ENCODE measurements around the gene RBM6.
A peak's percentile ranks its signal among the peaks of the same experiment; 100 is the strongest.
"Not testable (repeated sequence)": the region's sequence is repeated elsewhere in the genome, so short reads cannot be mapped to it uniquely, and the experiment has no call there.

The RBM6 gene

DNA sequence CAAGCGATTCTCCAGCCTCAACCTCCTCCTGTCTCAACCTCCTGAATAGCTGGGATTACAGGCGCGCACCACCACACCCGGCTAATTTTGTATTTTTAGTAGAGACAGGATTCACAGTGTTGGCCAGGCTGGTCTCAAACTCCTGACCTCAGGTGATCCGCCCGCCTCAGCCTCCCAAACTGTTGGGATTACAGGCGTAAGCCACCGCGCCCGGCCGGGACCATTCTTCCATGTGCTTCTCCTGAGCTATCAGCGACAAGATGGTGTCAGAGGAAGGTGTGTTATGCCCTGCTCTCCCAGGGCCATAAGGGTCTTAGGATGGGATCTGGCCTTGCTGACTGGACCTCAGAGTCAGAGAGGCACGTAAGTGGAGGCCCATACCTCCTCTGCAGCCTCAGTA lies 35.5 kb upstream of the RBM6 start:
- H3K9me3 ChIP-seq (ENCODE audit: insufficient read depth, low read depth, low read length); H3K27ac ChIP-seq (ENCODE audit: low read depth, low read length); H3K9ac ChIP-seq (ENCODE audit: low read depth, low read length); H3K4me3 ChIP-seq (ENCODE audit: low read length); H3K36me3 ChIP-seq (ENCODE audit: insufficient read depth, low read length); H3K27me3 ChIP-seq (ENCODE audit: insufficient read depth, low read length): not testable (repeated sequence)
- 95% methylated on average over 13 of the region's 13 CpGs for WGBS
- H3K4me1 ChIP-seq (ENCODE audit: insufficient read depth, low read length) = peaks cover 18% of the 10 kb centered on the region

DNA sequence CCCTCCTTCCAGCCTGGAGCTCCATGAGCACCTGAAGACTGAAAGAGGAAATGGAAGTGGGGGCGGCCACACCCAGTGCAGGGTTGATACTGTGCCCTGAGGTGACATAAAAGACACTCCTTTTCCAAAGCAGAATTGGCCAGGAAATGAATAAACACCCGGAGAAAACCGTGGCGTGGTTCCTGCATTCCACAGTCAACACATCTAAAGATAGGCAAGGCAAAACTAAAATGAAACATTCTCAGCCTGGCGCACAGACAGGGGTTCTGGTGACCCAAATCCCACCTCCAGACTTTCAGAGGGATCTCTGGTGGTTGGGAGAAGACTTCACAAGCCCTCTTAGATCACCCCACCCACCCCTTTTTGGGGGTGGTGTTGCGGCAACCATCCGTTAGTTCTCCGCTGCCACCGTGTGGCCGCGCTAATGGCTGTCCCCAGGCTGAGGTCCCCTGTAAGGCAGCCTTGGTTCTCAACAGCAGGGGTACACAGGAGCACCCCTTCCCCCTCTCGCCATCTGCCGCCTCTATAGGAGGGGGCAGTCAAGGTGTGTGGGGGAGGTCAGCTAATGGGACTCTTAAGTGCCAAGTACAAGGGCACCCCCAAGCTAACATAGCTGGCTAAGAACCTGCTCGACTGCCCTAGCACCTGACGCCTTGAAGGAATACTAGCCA lies 33.7 kb upstream of the RBM6 start:
- no peak overlapping the region for H3K27ac ChIP-seq (ENCODE audit: low read depth, low read length)
- H3K4me1 ChIP-seq (ENCODE audit: insufficient read depth, low read length) = peaks cover 21% of the 10 kb centered on the region
- H3K9ac ChIP-seq (ENCODE audit: low read depth, low read length) = no peak overlapping the region
- 35% methylated on average over 13 of the region's 15 CpGs for WGBS
- H3K27me3 ChIP-seq (ENCODE audit: insufficient read depth, low read length) = peaks cover 8% of the 10 kb centered on the region; the same call in 1 of the 2 replicates
- no peaks in the 10 kb centered on the region for H3K9me3 ChIP-seq (ENCODE audit: insufficient read depth, low read depth, low read length)
- H3K36me3 ChIP-seq (ENCODE audit: insufficient read depth, low read length) = no peaks in the 10 kb centered on the region
- H3K4me3 ChIP-seq (ENCODE audit: low read length) = no peak overlapping the region

GRCh38 chr3:49908373-49909199 lies 31.4 kb upstream of the RBM6 start:
- no peaks in the 10 kb centered on the region for H3K36me3 ChIP-seq (ENCODE audit: insufficient read depth, low read length)
- peaks cover 25% of the 10 kb centered on the region for H3K4me1 ChIP-seq (ENCODE audit: insufficient read depth, low read length)
- no peak overlapping the region for H3K4me3 ChIP-seq (ENCODE audit: low read length)
- peaks cover 8% of the 10 kb centered on the region; the same call in 1 of the 2 replicates for H3K27me3 ChIP-seq (ENCODE audit: insufficient read depth, low read length)
- 80% methylated on average over 13 of the region's 14 CpGs for WGBS
- no peak overlapping the region for H3K9ac ChIP-seq (ENCODE audit: low read depth, low read length)
- no peaks in the 10 kb centered on the region for H3K9me3 ChIP-seq (ENCODE audit: insufficient read depth, low read depth, low read length)
- no peak overlapping the region for H3K27ac ChIP-seq (ENCODE audit: low read depth, low read length)

- Histone ChIP-seq H3K4me1 (ENCODE audit: insufficient read depth, low read length) (peaks cover 21% of the 10 kb centered on the region), H3K9ac (ENCODE audit: low read depth, low read length) (no peak overlapping the region), H3K27ac (ENCODE audit: low read depth, low read length) (no peak overlapping the region), H3K27me3 (ENCODE audit: insufficient read depth, low read length) (peaks cover 8% of the 10 kb centered on the region; the same call in 1 of the 2 replicates), H3K4me3 (ENCODE audit: low read length) (peak overlapping the region; percentile 42), H3K36me3 (ENCODE audit: insufficient read depth, low read length) (no peaks in the 10 kb centered on the region), H3K9me3 (ENCODE audit: insufficient read depth, low read depth, low read length) (no peaks in the 10 kb centered on the region)
- 18% methylated on average over 48 of the region's 48 CpGs for WGBS
Observed at GRCh38 chr3:49910409-49911123, 29.4 kb upstream of the RBM6 start.

- Histone ChIP-seq H3K9ac (ENCODE audit: low read depth, low read length) (no peak overlapping the region), H3K4me1 (ENCODE audit: insufficient read depth, low read length) (peaks cover 17% of the 10 kb centered on the region), H3K36me3 (ENCODE audit: insufficient read depth, low read length) (no peaks in the 10 kb centered on the region), H3K9me3 (ENCODE audit: insufficient read depth, low read depth, low read length) (no peaks in the 10 kb centered on the region), H3K27me3 (ENCODE audit: insufficient read depth, low read length) (peaks cover 8% of the 10 kb centered on the region; the same call in 1 of the 2 replicates), H3K27ac (ENCODE audit: low read depth, low read length) (no peak overlapping the region), H3K4me3 (ENCODE audit: low read length) (peak overlapping the region; percentile 42; the same call in 1 of the 2 replicates)
- 100% methylated on average over 2 of the region's 2 CpGs for WGBS
Observed at GRCh38 chr3:49911124-49911420, 28.9 kb upstream of the RBM6 start.

GRCh38 chr3:49911611-49912010 lies 28.3 kb upstream of the RBM6 start:
- no peak overlapping the region for H3K4me3 ChIP-seq (ENCODE audit: low read length)
- H3K27me3 ChIP-seq (ENCODE audit: insufficient read depth, low read length) = peaks cover 8% of the 10 kb centered on the region; the same call in 1 of the 2 replicates
- no peaks in the 10 kb centered on the region for H3K36me3 ChIP-seq (ENCODE audit: insufficient read depth, low read length)
- H3K9ac ChIP-seq (ENCODE audit: low read depth, low read length) = no peak overlapping the region
- H3K27ac ChIP-seq (ENCODE audit: low read depth, low read length) = no peak overlapping the region
- H3K9me3 ChIP-seq (ENCODE audit: insufficient read depth, low read depth, low read length) = no peaks in the 10 kb centered on the region
- 93% methylated on average over 15 of the region's 15 CpGs for WGBS
- peaks cover 12% of the 10 kb centered on the region for H3K4me1 ChIP-seq (ENCODE audit: insufficient read depth, low read length)

DNA sequence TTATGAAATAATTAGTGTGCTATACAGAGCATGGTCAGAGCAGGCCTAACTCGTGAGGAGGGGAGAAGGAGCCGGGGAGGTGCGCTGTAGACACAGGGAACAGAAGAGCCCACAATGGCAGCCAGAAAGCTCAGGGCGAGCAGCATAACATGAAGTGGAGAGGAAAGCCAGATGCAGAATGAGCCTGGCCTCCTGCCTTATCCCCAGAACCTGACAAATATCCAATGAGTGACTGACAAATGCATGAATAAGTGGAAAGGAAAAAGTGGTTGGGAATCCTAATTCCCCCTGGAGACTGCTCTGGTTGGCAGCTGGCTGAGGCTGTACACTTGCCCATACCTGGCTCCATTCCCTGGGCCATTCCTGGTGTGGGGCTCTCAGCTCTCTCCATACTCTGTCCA lies 27.1 kb upstream of the RBM6 start:
- Histone ChIP-seq H3K9me3 (ENCODE audit: insufficient read depth, low read depth, low read length) (no peaks in the 10 kb centered on the region), H3K36me3 (ENCODE audit: insufficient read depth, low read length) (no peaks in the 10 kb centered on the region), H3K27me3 (ENCODE audit: insufficient read depth, low read length) (peaks cover 8% of the 10 kb centered on the region; the same call in 1 of the 2 replicates), H3K9ac (ENCODE audit: low read depth, low read length) (no peak overlapping the region), H3K4me1 (ENCODE audit: insufficient read depth, low read length) (peaks cover 12% of the 10 kb centered on the region), H3K27ac (ENCODE audit: low read depth, low read length) (no peak overlapping the region), H3K4me3 (ENCODE audit: low read length) (no peak overlapping the region)
- WGBS = 87% methylated on average over 4 of the region's 4 CpGs

- H3K9me3 ChIP-seq (ENCODE audit: insufficient read depth, low read depth, low read length) = no peaks in the 10 kb centered on the region
- H3K4me1 ChIP-seq (ENCODE audit: insufficient read depth, low read length) = peaks cover 6% of the 10 kb centered on the region
- H3K27ac ChIP-seq (ENCODE audit: low read depth, low read length) = no peak overlapping the region
- no peak overlapping the region for H3K9ac ChIP-seq (ENCODE audit: low read depth, low read length)
- H3K4me3 ChIP-seq (ENCODE audit: low read length) = no peak overlapping the region
- peaks cover under 1% of the 10 kb centered on the region; the same call in 1 of the 2 replicates for H3K27me3 ChIP-seq (ENCODE audit: insufficient read depth, low read length)
- WGBS = 94% methylated on average over 2 of the region's 2 CpGs
- H3K36me3 ChIP-seq (ENCODE audit: insufficient read depth, low read length) = no peaks in the 10 kb centered on the region
Observed at GRCh38 chr3:49914906-49915305, 25.0 kb upstream of the RBM6 start.

DNA sequence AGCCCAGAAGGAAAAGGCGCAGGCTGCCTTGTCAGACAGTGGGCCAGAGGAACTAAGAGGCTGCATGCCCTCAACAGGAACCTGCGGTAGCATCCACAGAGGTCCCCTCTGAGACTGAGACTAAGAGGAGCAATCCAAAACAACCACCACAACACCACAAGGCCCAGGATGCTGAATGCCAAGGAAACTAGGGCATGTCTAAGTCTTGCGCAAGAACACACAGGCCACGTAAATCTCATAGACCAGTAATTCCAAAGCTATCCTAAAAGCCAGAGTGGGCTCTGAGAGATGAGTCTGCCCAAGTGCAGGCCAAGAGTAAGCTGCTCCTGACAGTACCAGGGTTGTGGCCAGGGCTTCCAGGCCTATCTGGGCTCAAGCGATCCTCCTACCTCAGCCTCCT lies 23.3 kb upstream of the RBM6 start:
- H3K36me3 ChIP-seq (ENCODE audit: insufficient read depth, low read length) = no peaks in the 10 kb centered on the region
- H3K4me3 ChIP-seq (ENCODE audit: low read length) = no peak overlapping the region
- WGBS = 98% methylated on average over 5 of the region's 5 CpGs
- H3K9me3 ChIP-seq (ENCODE audit: insufficient read depth, low read depth, low read length) = no peaks in the 10 kb centered on the region
- H3K27ac ChIP-seq (ENCODE audit: low read depth, low read length) = no peak overlapping the region
- no peaks in the 10 kb centered on the region for H3K4me1 ChIP-seq (ENCODE audit: insufficient read depth, low read length)
- H3K9ac ChIP-seq (ENCODE audit: low read depth, low read length) = no peak overlapping the region
- H3K27me3 ChIP-seq (ENCODE audit: insufficient read depth, low read length) = no peaks in the 10 kb centered on the region

GRCh38 chr3:49917806-49918590 lies 22.0 kb upstream of the RBM6 start:
- H3K27ac ChIP-seq (ENCODE audit: low read depth, low read length); H3K27me3 ChIP-seq (ENCODE audit: insufficient read depth, low read length); H3K4me3 ChIP-seq (ENCODE audit: low read length); H3K9ac ChIP-seq (ENCODE audit: low read depth, low read length); H3K9me3 ChIP-seq (ENCODE audit: insufficient read depth, low read depth, low read length); H3K36me3 ChIP-seq (ENCODE audit: insufficient read depth, low read length); H3K4me1 ChIP-seq (ENCODE audit: insufficient read depth, low read length): not testable (repeated sequence)
- WGBS = 94% methylated on average over 18 of the region's 19 CpGs

Data from HUES64 (cell line).